ENCODE measurements around the gene GRK1. TPM values are rescaled to one million over a fixed set of nuclear protein-coding genes. Genes with fewer than 3 reads are reported as not detected.
A peak's percentile ranks its signal among the peaks of the same experiment; 100 is the strongest.

Gene GRK1
- total and polyA plus RNA-seq, 2 of the 13 experiments (the other 11 are each of a cell fraction or from before 2014, with no cell fraction given) = 0.07 to 0.12 TPM

GRCh38 chr13:113664751-113665596 is 2.0 kb upstream of the GRK1 start (continued):
- TF ChIP-seq ZNF281 (CRISPR knock-in tag; IDR thresholded peaks at IDR 0.05; ENCODE audit: borderline replicate concordance) = no peak
- TF ChIP-seq USF2 (IDR thresholded peaks at IDR 0.05; ENCODE audit: low read depth, low read length) = no peak
- TF ChIP-seq USF2 (CRISPR knock-in tag; IDR thresholded peaks at IDR 0.05; ENCODE audit: borderline replicate concordance) = no peak
- TF ChIP-seq SPEN (CRISPR knock-in tag; IDR thresholded peaks at IDR 0.05; ENCODE audit: low read depth) = no peak
- TF ChIP-seq MLLT10 (CRISPR knock-in tag; IDR thresholded peaks at IDR 0.05) = no peak
- TF ChIP-seq MTA1 (CRISPR knock-in tag; IDR thresholded peaks at IDR 0.05; ENCODE audit: borderline replicate concordance) = 0 out of 2 replicates have a peak, but pooled peaks have one; percentile 22
- no peak for TF ChIP-seq CREB1 (IDR thresholded peaks at IDR 0.05)
- TF ChIP-seq CREB1 (CRISPR knock-in tag; IDR thresholded peaks at IDR 0.05) = no peak
- no peak for TF ChIP-seq HOXA9 (CRISPR knock-in tag; IDR thresholded peaks at IDR 0.05; ENCODE audit: borderline replicate concordance)
- no peak for TF ChIP-seq EZH2 (conservative IDR thresholded peaks at IDR 0.05; ENCODE audit: low read depth, low read length)
- peak; percentile 58; the same call in 1 of the 2 replicates for TF ChIP-seq ESRRA (CRISPR knock-in tag; IDR thresholded peaks at IDR 0.05; ENCODE audit: low read depth)
- TF ChIP-seq ZNF609 (CRISPR knock-in tag; IDR thresholded peaks at IDR 0.05; ENCODE audit: borderline replicate concordance) = no peak
- TF ChIP-seq SIX4 (CRISPR knock-in tag; IDR thresholded peaks at IDR 0.05) = no peak
- TF ChIP-seq ELF4 (CRISPR knock-in tag; IDR thresholded peaks at IDR 0.05; ENCODE audit: borderline replicate concordance) = no peak
- TF ChIP-seq POGZ (CRISPR knock-in tag; IDR thresholded peaks at IDR 0.05) = no peak
- TF ChIP-seq HOXA5 (CRISPR knock-in tag; IDR thresholded peaks at IDR 0.05) = no peak
- no peak for TF ChIP-seq TCF12 (IDR thresholded peaks at IDR 0.05)
- TF ChIP-seq TCF12 (CRISPR knock-in tag; IDR thresholded peaks at IDR 0.05) = no peak

All from HepG2 (cell line).